Measurements from ENCODE around the gene SH2B3.
A peak's percentile ranks its signal among the peaks of the same experiment; 100 is the strongest.
"Not testable (repeated sequence)": the region's sequence is repeated elsewhere in the genome, so short reads cannot be mapped to it uniquely, and the experiment has no call there.

The SH2B3 gene

DNA sequence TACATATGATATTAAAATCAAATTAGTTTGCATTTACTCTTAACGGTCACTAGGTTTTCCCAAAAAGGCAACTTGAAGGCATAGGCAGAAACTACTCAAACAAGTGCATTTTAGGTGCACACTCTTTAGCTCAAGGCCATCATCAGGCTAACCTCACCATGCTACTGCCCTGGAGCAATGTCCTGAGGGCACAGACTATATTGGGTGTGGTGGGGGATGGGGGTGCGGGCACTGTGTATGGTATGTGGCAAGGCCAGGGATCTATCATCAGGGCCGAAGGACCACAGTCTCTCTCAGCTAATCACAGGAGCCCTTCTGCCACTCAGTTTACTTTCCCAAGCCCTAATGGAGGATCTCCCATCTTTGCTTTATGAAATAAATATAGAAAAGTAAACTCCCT lies 51.9 kb downstream of the SH2B3 start:
- no peak overlapping the region for H3K4me3 Mint-ChIP-seq
- DNase-seq (no peak), ATAC-seq (no peak)
- H3K36me3 Mint-ChIP-seq (ENCODE audit: low read depth): peaks cover 20% of the 10 kb centered on the region
- H3K27ac Mint-ChIP-seq: no peak overlapping the region
- H3K27me3 Mint-ChIP-seq: no peaks in the 10 kb centered on the region
- peaks cover 8% of the 10 kb centered on the region for H3K4me1 Mint-ChIP-seq
- no peaks in the 10 kb centered on the region for H3K9me3 Mint-ChIP-seq

DNA sequence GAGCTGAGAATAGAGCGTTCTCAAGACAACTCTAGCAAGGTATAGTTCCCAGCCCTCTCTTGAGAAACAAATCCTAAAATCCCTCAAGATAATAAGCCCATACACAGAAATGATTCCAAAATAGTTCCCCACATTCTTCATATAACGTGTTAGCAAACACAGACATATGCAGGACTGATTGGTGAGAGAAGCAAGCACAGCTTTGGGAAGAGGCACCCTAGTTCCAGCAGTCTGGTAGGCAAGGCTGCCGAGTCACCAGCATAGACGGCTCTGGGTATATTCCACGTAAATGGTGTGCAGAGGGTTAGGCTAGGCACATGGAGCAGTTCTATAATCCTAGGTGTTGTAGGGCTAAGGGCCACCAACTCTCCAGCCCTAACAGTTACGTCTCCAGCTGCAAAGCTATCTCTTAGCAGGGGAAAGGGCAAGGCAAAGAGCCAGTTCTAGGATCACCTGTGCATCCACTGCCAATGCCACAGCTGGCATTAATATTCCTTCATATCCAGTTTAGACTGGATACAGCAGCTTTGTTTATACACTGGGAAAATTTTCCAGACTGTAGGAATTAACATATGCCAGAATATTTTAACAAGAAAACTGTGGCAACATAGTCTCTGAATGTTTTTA lies 52.9 kb downstream of the SH2B3 start:
- H3K36me3 Mint-ChIP-seq (ENCODE audit: low read depth): peaks cover 14% of the 10 kb centered on the region
- ATAC-seq (no peak), DNase-seq (no peak)
- H3K9me3 Mint-ChIP-seq: no peaks in the 10 kb centered on the region
- peaks cover 8% of the 10 kb centered on the region for H3K4me1 Mint-ChIP-seq
- no peak overlapping the region for H3K27ac Mint-ChIP-seq
- H3K4me3 Mint-ChIP-seq: no peak overlapping the region
- H3K27me3 Mint-ChIP-seq: no peaks in the 10 kb centered on the region

DNA sequence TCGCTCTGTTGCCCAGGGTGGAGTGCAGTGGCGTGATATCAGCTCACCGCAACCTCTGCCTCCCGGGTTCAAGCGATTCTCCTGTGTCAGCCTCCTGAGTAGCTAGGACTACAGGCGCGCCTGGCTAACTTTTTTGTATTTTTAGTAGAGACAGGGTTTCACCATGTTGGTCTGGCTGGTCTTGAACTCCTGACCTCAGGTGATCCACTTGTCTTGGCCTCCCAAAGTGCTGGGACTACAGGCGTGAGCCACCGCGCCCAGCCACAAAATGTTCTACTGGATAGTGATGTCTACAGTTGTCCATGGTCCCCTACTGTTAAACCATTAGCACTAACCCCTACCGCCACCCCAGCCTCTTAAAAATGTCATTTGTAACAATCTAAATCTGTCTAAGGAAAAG lies 54.4 kb downstream of the SH2B3 start:
- H3K36me3 Mint-ChIP-seq (ENCODE audit: low read depth); H3K4me3 Mint-ChIP-seq; H3K27me3 Mint-ChIP-seq; DNase-seq; H3K27ac Mint-ChIP-seq; ATAC-seq; H3K4me1 Mint-ChIP-seq; H3K9me3 Mint-ChIP-seq: not testable (repeated sequence)

DNA sequence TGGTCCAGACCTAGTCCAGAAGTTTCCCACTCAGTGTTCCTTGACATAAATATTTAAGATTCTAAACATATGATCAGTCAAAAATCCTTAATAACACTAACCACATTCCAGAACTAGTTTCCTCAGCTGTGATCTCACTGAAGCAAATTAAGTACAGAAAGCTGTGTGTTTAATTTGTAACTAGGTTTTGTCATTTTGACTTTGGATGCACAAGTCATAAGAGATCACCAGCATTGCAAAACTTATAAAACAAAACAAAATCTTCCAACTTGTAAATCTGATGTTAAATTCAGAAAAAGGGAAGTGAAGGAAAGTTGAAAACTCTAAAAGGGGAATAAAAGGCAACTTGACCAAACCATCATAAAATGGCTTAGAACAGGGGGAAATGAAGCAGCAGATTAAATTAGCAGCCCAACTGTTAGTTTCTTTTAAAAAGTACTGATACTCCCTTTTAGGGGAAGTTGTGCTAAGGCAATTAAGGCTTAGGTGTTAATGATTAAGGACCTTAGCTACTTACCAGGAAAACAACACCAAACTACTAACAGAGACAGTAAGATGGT lies 56.6 kb downstream of the SH2B3 start:
- no peak overlapping the region for H3K27ac Mint-ChIP-seq
- no peak for DNase-seq
- no peak overlapping the region for H3K4me3 Mint-ChIP-seq
- no peaks in the 10 kb centered on the region for H3K9me3 Mint-ChIP-seq
- no peaks in the 10 kb centered on the region for H3K4me1 Mint-ChIP-seq
- ATAC-seq: no peak
- H3K27me3 Mint-ChIP-seq: no peaks in the 10 kb centered on the region
- peaks cover 6% of the 10 kb centered on the region for H3K36me3 Mint-ChIP-seq (ENCODE audit: low read depth)

DNA sequence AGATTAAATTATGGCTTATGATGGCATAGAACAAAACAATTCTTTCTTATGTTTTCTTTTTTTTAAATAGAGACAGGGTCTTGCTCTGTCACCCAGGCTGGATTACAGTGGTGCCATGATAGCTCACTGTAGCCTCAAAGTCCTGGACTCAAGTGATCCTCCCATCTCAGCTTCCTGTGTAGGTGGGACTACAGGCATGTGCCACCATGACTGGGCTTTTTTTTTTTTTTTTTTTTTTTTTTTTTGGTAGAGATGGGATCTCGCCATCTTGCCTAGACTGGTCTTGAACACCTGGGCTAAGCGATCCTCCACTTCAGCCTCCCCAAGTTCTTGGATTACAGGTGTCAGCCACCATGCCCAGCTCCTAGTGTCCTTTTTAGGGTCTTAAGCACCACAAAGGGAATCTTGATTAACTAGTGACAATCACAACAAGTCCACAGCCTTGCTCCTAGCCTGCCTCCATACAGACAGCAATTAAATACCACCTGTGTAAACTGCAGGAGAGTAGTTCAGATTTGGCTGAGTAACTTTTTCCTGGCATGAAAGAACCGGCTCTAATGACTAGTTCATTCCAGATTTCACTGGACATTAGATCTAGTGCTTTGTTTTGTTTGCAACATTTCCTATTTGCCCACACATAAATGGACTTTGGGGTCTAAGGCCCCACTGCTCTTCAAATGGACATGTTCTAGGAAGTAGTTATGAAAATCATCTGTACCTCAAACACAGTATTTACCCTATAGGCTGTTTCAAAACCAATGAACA lies 61.6 kb downstream of the SH2B3 start:
- H3K27ac Mint-ChIP-seq: peak overlapping the region; percentile 26
- peaks cover 6% of the 10 kb centered on the region for H3K4me1 Mint-ChIP-seq
- H3K9me3 Mint-ChIP-seq: no peaks in the 10 kb centered on the region
- H3K27me3 Mint-ChIP-seq: no peaks in the 10 kb centered on the region
- no peak overlapping the region for H3K4me3 Mint-ChIP-seq
- ATAC-seq: no peak
- no peak for DNase-seq
- peaks cover 24% of the 10 kb centered on the region for H3K36me3 Mint-ChIP-seq (ENCODE audit: low read depth)

DNA sequence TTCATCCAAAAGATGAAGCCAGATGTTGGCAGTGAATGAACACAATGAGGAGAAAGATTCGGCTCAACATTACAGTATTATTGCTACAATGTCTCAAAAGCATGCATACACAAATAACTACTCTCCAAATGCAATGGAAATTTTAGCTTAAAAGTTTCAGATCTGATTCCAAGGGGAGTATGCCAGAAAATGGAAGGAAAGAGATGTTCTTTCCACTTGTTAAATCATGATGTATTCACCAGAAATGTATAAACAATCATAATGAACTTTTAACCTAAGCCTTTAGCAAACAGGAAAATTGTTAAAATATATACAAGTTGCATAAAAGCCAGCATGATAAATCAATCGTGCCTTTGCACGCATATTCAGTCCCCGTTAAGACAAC lies 62.1 kb downstream of the SH2B3 start:
- no peak for DNase-seq
- H3K9me3 Mint-ChIP-seq: no peaks in the 10 kb centered on the region

DNA sequence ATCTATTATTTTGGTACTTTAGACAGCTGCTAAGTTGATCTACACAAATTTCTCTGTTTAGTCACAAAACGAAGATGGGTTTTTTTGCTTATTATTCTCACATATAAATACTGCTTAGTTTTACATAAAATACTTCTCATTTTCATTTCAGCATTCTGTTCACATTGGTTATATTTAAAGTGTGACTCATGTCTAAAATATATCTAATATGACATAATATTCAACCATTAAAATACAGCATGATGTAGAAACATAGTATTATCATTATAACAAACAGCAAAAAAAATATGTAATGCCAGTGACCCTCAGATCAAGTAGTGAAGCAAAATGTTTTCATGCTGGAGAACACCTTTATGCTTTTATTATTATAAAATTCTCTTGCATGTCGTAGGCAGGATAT lies 63.7 kb downstream of the SH2B3 start:
- Mint-ChIP-seq H3K4me3 (no peak overlapping the region), H3K4me1 (peaks cover 6% of the 10 kb centered on the region), H3K27ac (no peak overlapping the region), H3K36me3 (ENCODE audit: low read depth) (peaks cover 30% of the 10 kb centered on the region), H3K9me3 (no peaks in the 10 kb centered on the region), H3K27me3 (no peaks in the 10 kb centered on the region)
- no peak for ATAC-seq
- DNase-seq: no peak

More for the DNA sequence above, 62.1 kb downstream of the SH2B3 start:
- Mint-ChIP-seq H3K27me3 (no peaks in the 10 kb centered on the region), H3K27ac (peak overlapping the region; percentile 26), H3K4me3 (no peak overlapping the region), H3K4me1 (peaks cover 6% of the 10 kb centered on the region), H3K36me3 (ENCODE audit: low read depth) (peaks cover 24% of the 10 kb centered on the region)
- no peak for ATAC-seq

DNA sequence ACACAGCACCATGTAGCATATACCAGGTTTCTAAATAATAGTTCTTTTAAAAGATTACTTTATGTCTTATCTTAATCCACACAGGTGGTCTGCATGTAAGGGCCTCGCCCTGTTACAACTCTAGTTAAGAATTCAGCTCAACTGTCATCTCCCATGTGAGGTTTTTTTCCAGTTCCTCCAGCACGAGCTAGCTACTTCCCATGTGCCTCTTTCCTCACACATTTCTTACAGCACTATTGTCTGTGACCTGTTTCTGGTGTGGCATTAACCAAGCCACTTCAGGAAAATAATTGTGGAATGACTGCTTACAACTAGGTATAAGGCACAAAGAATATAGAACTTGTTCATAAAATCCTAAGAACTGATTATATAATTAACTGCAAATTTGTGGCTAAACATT lies 65.5 kb downstream of the SH2B3 start:
- Mint-ChIP-seq H3K27ac (peak overlapping the region; percentile 16), H3K27me3 (no peaks in the 10 kb centered on the region), H3K9me3 (no peaks in the 10 kb centered on the region), H3K36me3 (ENCODE audit: low read depth) (peaks cover 28% of the 10 kb centered on the region), H3K4me1 (peaks cover 6% of the 10 kb centered on the region), H3K4me3 (no peak overlapping the region)
- DNase-seq: no peak
- no peak for ATAC-seq

DNA sequence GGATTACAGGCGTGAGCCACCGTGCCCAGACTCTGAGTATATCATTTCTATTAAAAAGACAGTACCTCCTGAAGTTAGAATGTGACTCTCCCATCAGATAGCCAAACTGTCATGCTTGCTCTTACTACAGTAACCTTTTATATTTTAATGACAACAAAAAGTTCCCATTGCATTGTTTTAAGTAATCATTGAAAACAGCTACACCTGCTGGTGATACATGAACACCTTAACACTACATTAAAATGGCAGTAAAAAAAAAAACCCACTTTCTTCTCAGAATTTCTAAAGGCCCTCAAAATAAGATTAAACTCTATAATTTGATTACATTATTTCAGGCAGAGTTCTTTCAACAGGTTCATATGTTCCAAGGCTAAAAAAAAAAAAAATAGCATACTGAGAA lies 76.7 kb downstream of the SH2B3 start:
- Mint-ChIP-seq H3K36me3 (ENCODE audit: low read depth) (peaks cover 34% of the 10 kb centered on the region), H3K27me3 (no peaks in the 10 kb centered on the region), H3K27ac (no peak overlapping the region), H3K4me3 (no peak overlapping the region), H3K4me1 (no peaks in the 10 kb centered on the region), H3K9me3 (no peaks in the 10 kb centered on the region)
- DNase-seq (no peak), ATAC-seq (no peak)

DNA sequence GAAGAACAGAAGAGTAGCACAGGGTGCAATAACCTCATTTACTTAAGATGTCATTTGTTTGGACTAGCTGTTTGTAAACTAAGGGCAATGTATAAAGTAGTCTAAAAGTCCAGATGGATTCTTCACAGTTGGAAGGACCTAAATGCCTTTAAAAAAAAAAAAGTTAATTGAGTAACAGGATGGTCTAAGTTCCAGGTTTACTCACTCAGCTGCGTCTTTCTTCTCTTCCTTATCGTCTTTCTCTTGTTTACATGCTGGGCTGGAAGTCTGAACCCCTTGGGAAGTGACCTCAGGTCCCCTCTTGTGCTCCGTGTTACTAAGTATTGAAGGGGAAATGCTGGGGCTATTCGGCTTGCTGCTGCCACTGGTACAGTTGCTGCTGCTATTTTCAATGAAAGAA lies 82.5 kb downstream of the SH2B3 start:
- DNase-seq (no peak), ATAC-seq (no peak)
- Mint-ChIP-seq H3K27me3 (no peaks in the 10 kb centered on the region), H3K36me3 (ENCODE audit: low read depth) (peaks cover 45% of the 10 kb centered on the region), H3K27ac (no peak overlapping the region), H3K4me3 (no peak overlapping the region), H3K4me1 (no peaks in the 10 kb centered on the region), H3K9me3 (no peaks in the 10 kb centered on the region)

DNA sequence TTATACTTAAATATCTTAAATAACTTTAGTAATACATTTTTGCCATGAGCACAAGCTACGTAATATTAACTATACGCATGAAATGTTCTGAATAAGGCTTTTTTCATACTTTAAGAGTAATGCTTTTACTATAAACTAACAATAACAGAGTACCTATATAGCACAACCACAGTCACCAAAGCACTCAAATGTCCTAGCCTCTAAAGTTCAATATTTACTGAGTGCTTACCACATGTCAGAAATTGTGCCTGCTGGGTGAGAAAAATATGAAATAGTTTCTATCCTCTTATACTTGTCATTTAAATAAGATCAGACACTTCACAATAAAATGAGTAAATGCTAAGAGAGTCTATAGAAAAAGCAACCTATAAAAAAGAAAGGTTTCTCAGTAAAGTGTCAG lies 83.1 kb downstream of the SH2B3 start:
- H3K27ac Mint-ChIP-seq: no peak overlapping the region
- DNase-seq (no peak), ATAC-seq (no peak)
- H3K27me3 Mint-ChIP-seq: no peaks in the 10 kb centered on the region
- H3K36me3 Mint-ChIP-seq (ENCODE audit: low read depth): peaks cover 42% of the 10 kb centered on the region
- no peak overlapping the region for H3K4me3 Mint-ChIP-seq
- H3K4me1 Mint-ChIP-seq: no peaks in the 10 kb centered on the region
- H3K9me3 Mint-ChIP-seq: no peaks in the 10 kb centered on the region

DNA sequence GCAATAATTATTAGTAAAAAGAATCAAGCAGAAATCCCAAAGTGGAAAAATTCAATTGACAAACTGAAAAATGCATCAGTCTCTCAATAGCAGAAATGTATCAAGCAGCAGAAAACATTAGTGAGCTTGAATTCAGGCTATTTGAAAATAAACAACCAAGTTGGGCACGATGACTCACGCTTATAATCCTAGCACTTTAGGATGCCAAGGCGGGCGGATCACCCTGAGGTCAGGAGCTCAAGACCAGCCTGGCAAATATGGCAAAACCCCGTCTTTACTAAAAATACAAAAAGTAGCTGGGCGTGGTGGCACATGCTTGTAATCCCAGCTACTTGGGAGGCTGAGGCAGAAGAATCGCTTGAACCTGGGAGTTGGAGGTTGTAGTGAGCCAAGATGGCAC lies 87.3 kb downstream of the SH2B3 start:
- DNase-seq, H3K4me1 Mint-ChIP-seq, H3K27me3 Mint-ChIP-seq, ATAC-seq, H3K9me3 Mint-ChIP-seq, H3K27ac Mint-ChIP-seq, H3K4me3 Mint-ChIP-seq: not testable (repeated sequence)
- H3K36me3 Mint-ChIP-seq (ENCODE audit: low read depth): peaks cover 47% of the 10 kb centered on the region

DNA sequence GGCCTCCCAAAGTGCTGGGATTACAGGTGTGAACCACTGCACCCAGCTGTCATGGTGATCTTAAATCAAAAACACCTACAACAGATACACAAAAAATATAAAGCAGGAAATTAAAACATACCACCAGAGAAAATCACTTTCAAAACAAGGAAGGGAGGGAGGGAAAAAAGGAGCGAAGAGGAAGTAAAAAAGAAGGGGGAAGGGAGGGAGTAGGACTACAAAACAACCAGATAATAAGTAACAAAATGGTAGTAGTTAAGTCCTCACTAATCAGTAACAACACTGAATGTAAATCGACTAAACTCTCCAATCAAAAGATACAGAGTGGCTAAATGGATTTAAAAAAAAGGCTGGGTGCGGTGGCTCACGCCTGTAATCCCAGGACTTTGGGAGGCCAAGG lies 89.0 kb downstream of the SH2B3 start:
- no peaks in the 10 kb centered on the region for H3K9me3 Mint-ChIP-seq
- no peak overlapping the region for H3K27ac Mint-ChIP-seq
- no peak overlapping the region for H3K4me3 Mint-ChIP-seq
- no peak for ATAC-seq
- H3K36me3 Mint-ChIP-seq (ENCODE audit: low read depth): peaks cover 42% of the 10 kb centered on the region
- no peaks in the 10 kb centered on the region for H3K27me3 Mint-ChIP-seq
- no peaks in the 10 kb centered on the region for H3K4me1 Mint-ChIP-seq
- DNase-seq: no peak

All from activated naive CD8-positive, alpha-beta T cell treated with anti-CD3 and anti-CD28 coated beads, Interleukin-2, amount 50 U/mL, for 24 hours (primary cell).